ENCODE measurements around the gene NETO1.

GRCh38 chr18:72826736-72827135, 41.1 kb downstream of the NETO1 start:
- TF ChIP-seq MAFK (IDR thresholded peaks at IDR 0.05; ENCODE audit: partially characterized antibody), result no peak
- no peak for TF ChIP-seq CTCF (IDR thresholded peaks at IDR 0.05)
- no peak for TF ChIP-seq BCL3 (IDR thresholded peaks at IDR 0.05)
- TF ChIP-seq POLR2A (IDR thresholded peaks at IDR 0.05; ENCODE audit: low read length), result no peak
- TF ChIP-seq PBX3 (IDR thresholded peaks at IDR 0.05), result no peak
- no peak for TF ChIP-seq CHD2 (IDR thresholded peaks at IDR 0.05; ENCODE audit: low read length, partially characterized antibody)
- no peak for TF ChIP-seq RAD21 (conservative IDR thresholded peaks at IDR 0.05 in 1 of 2, IDR thresholded peaks at IDR 0.05 in 1 of 2)
- no peak for TF ChIP-seq USF2 (IDR thresholded peaks at IDR 0.05)
- TF ChIP-seq MAZ (IDR thresholded peaks at IDR 0.05; ENCODE audit: borderline replicate concordance, low read depth, low read length), result no peak
- TF ChIP-seq CBX2 (IDR thresholded peaks at IDR 0.05; ENCODE audit: borderline replicate concordance, low read depth), result no peak
- no peak for TF ChIP-seq SMC3 (IDR thresholded peaks at IDR 0.05)
- no peak for TF ChIP-seq RFX5 (IDR thresholded peaks at IDR 0.05)
- no peak for TF ChIP-seq EP300 (IDR thresholded peaks at IDR 0.05)
- no peak for TF ChIP-seq EHMT2 (IDR thresholded peaks at IDR 0.05; ENCODE audit: low read depth)
